GM12892 (cell line): ENCODE data around the gene RAD51C.

Experiments used
- DNase-seq: peaks from one replicate; pipeline ENCODE4 v3.0.0; 2011; ENCODE audit not compliant: insufficient read length
- FAIRE-seq: peaks from 2 replicates; lab custom pipeline; 2011; peaks lifted over from hg19 to GRCh38; lab: Jason Lieb, UNC
- POLR2A ChIP-seq: IDR thresholded peaks from 2 replicates; pipeline ENCODE4 v1.6.1; 2011; ENCODE audit warnings: low read depth, low read length, control low read depth
- POLR2AphosphoS5 ChIP-seq: IDR thresholded peaks from 2 replicates; pipeline ENCODE4 v1.6.1; 2011; ENCODE audit warnings: low read depth, low read length, control low read depth
- TAF1 ChIP-seq: IDR thresholded peaks from 2 replicates; pipeline ENCODE4 v1.6.1; 2011; ENCODE audit warnings: low read depth, mild to moderate bottlenecking, control low read depth, low read length, borderline replicate concordance

RAD51C gene

GRCh38 chr17:58785097-58785496 lies 92.7 kb downstream of the RAD51C start:
- DNase-seq (no peak), FAIRE-seq (no peak)
- TF ChIP-seq POLR2A: no peak
- TF ChIP-seq POLR2AphosphoS5: no peak
- no peak for TF ChIP-seq TAF1
